HepG2 (cell line): Measurements from ENCODE around the gene PTX4. TPM values are rescaled to one million over a fixed set of nuclear protein-coding genes. Genes with fewer than 3 reads are reported as not detected.
A peak's percentile ranks its signal among the peaks of the same experiment; 100 is the strongest.

Experiments used
- ATAC-seq: fragments of 200-7000 bp; cut with Tn5 transposase; 3 replicates; pipeline ENCODE4 v1.9.1; 2020; ENCODE audit warnings: mild to moderate bottlenecking, moderate library complexity
- BruUV-seq: library from RNA; stranded (reverse); fragments of 400-500 nt; replicated peaks from 2 replicates; lab custom pipeline; 2021; lab: Mats Ljungman, UMichigan
- CTCF ChIA-PET: fragments of 300-600 bp; formaldehyde crosslinking; extraction: SDS; loops from one replicate; lab custom pipeline; 2021; ENCODE audit warnings: low total read pairs, inconsistent platforms, low intra/inter-chr PET ratio; lab: Yijun Ruan, JAX
- POLR2A ChIA-PET: fragments of 350-600 bp; sonication (Branson Sonifier 250); formaldehyde crosslinking; loops from one replicate; lab custom pipeline; 2020; ENCODE audit warnings: antibody characterized with exemption, inconsistent platforms; lab: Yijun Ruan, JAX
- DNase-seq: peaks from one replicate; pipeline ENCODE4 v3.0.0-alpha.2; 2015; ENCODE audit warnings: low spot score
- FAIRE-seq: peaks from 3 replicates; lab custom pipeline; 2011; peaks lifted over from hg19 to GRCh38; lab: Jason Lieb, UNC
- H2AFZ ChIP-seq: one replicate; pipeline ENCODE4 v1.6.1; 2011; ENCODE audit warnings: low read length, inconsistent platforms
- H3K27ac ChIP-seq: fragments of 300-600 bp; 3 replicates; pipeline ENCODE4 v1.8.0; 2011; ENCODE audit warnings: mixed run types, mild to moderate bottlenecking, mixed read lengths, low read length, inconsistent platforms; ENCODE audit not compliant: insufficient read depth; ENCODE audit errors: extremely low read length
- H3K27me3 ChIP-seq, 2 experiments: fragments of 200-600 bp in 1 of 2; 2 replicates in 1 of 2; 3 replicates in 1 of 2; pipeline versions ENCODE4 v1.6.0 to v1.8.0; 2011; ENCODE audit warnings: low read length in 2 of 2, mild to moderate bottlenecking in 2 of 2, moderate library complexity in 2 of 2, inconsistent platforms in 1 of 2; ENCODE audit not compliant: insufficient read depth in 2 of 2, control insufficient read depth in 1 of 2
- H3K36me3 ChIP-seq, 2 experiments: fragments of 200-600 bp in 1 of 2; replicated peaks in 1 of 2; 2 replicates in 1 of 2; 3 replicates in 1 of 2; pipeline versions ENCODE4 v1.5.1 to v1.8.0; 2011; ENCODE audit warnings: low read length in 2 of 2, inconsistent platforms in 1 of 2; ENCODE audit not compliant: insufficient read depth in 2 of 2, control insufficient read depth in 1 of 2
- H3K4me1 ChIP-seq: 2 replicates; pipeline ENCODE4 v1.5.1; 2012; ENCODE audit warnings: low read length, inconsistent platforms; ENCODE audit not compliant: insufficient read depth
- H3K4me2 ChIP-seq: 2 replicates; pipeline ENCODE4 v1.6.0; 2011; ENCODE audit warnings: low read depth, low read length, inconsistent platforms
- H3K4me3 ChIP-seq, 3 experiments: fragments of 200-600 bp in 1 of 3; sonication (generic), shearing (Covaris generic) in 1 of 3; replicated peaks in 1 of 3; 2 replicates each; pipeline ENCODE4 v1.5.1; 2011 to 2016; ENCODE audit warnings: low read length in 3 of 3, inconsistent platforms in 2 of 3, low read depth in 2 of 3, mild to moderate bottlenecking in 2 of 3, control low read depth in 1 of 3, mixed read lengths in 1 of 3; ENCODE audit not compliant: insufficient read depth in 1 of 3
- H3K79me2 ChIP-seq: one replicate; pipeline ENCODE4 v1.6.1; 2011; ENCODE audit warnings: low read length, inconsistent platforms; ENCODE audit not compliant: insufficient read depth
- H3K9ac ChIP-seq: 2 replicates; pipeline ENCODE4 v1.6.0; 2011; ENCODE audit warnings: mild to moderate bottlenecking, low read depth, low read length, inconsistent platforms; ENCODE audit not compliant: insufficient read depth
- H3K9me3 ChIP-seq: 2 replicates; pipeline ENCODE4 v1.5.1; 2012; ENCODE audit warnings: mild to moderate bottlenecking, low read length
- H4K20me1 ChIP-seq: 2 replicates; pipeline ENCODE4 v1.6.0; 2011; ENCODE audit warnings: inconsistent platforms, mild to moderate bottlenecking, low read length, moderate library complexity; ENCODE audit not compliant: insufficient read depth
- BORCS8-MEF2B ChIP-seq: sonication (generic); formaldehyde crosslinking; IDR thresholded peaks from 2 replicates; pipeline ENCODE4 v1.8.0; 2022; ENCODE audit warnings: mild to moderate bottlenecking, missing genetic modification reagents
- HOXA9 ChIP-seq: sonication (generic); formaldehyde crosslinking; IDR thresholded peaks from 2 replicates; pipeline ENCODE4 v1.8.1; 2022; ENCODE audit warnings: missing genetic modification reagents, mild to moderate bottlenecking, moderate library complexity, borderline replicate concordance
- KDM3A ChIP-seq: IDR thresholded peaks from 2 replicates; pipeline ENCODE4 v1.6.1; 2018; ENCODE audit warnings: low read depth, missing compliant biosample characterization
- MLLT10 ChIP-seq: sonication (generic); formaldehyde crosslinking; IDR thresholded peaks from 2 replicates; pipeline ENCODE4 v1.4.0; 2020; ENCODE audit warnings: missing genetic modification reagents
- POGZ ChIP-seq: sonication (generic); formaldehyde crosslinking; IDR thresholded peaks from 2 replicates; pipeline ENCODE4 v1.4.0; 2020; ENCODE audit warnings: mild to moderate bottlenecking, missing genetic modification reagents
- SIX4 ChIP-seq: sonication (generic); formaldehyde crosslinking; IDR thresholded peaks from 2 replicates; pipeline ENCODE4 v1.4.0; 2020; ENCODE audit warnings: missing genetic modification reagents
- SRSF9 ChIP-seq: fragments of 200-400 bp; formaldehyde crosslinking; IDR thresholded peaks from 2 replicates; pipeline ENCODE4 v1.6.1; 2018; ENCODE audit warnings: borderline replicate concordance, mild to moderate bottlenecking, low read depth, low read length; ENCODE audit not compliant: insufficient read depth, poor library complexity, severe bottlenecking
- TEAD3 ChIP-seq: optimal IDR thresholded peaks from 2 replicates; pipeline ENCODE3; 2016; ENCODE audit warnings: borderline replicate concordance
- ZBTB38 ChIP-seq: sonication (generic); formaldehyde crosslinking; IDR thresholded peaks from 2 replicates; pipeline ENCODE4 v1.5.1; 2020; ENCODE audit warnings: mild to moderate bottlenecking, missing genetic modification reagents
- ZEB1 ChIP-seq: IDR thresholded peaks from 2 replicates; pipeline ENCODE4 v1.6.1; 2012; ENCODE audit warnings: mild to moderate bottlenecking, low read depth, inconsistent platforms; ENCODE audit not compliant: insufficient replicate concordance
- ZNF335 ChIP-seq: sonication (generic); formaldehyde crosslinking; IDR thresholded peaks from 2 replicates; pipeline ENCODE4 v1.4.0; 2020; ENCODE audit warnings: missing genetic modification reagents
- ZNF564 ChIP-seq: sonication (generic); formaldehyde crosslinking; IDR thresholded peaks from 2 replicates; pipeline ENCODE4 v1.8.1; 2023; ENCODE audit warnings: mild to moderate bottlenecking, missing genetic modification reagents
- ZNF572 ChIP-seq: sonication (generic); formaldehyde crosslinking; IDR thresholded peaks from 2 replicates; pipeline ENCODE4 v1.5.1; 2020; ENCODE audit warnings: mild to moderate bottlenecking, missing genetic modification reagents
- ZNF598 ChIP-seq: sonication (generic); formaldehyde crosslinking; IDR thresholded peaks from 2 replicates; pipeline ENCODE4 v1.5.1; 2020; ENCODE audit warnings: mild to moderate bottlenecking, missing genetic modification reagents, borderline replicate concordance
- ZNF687 ChIP-seq: sonication (generic); formaldehyde crosslinking; IDR thresholded peaks from 2 replicates; pipeline ENCODE4 v1.5.1; 2020; ENCODE audit warnings: mild to moderate bottlenecking, missing genetic modification reagents, moderate library complexity
- ZNF775 ChIP-seq: sonication (generic); formaldehyde crosslinking; IDR thresholded peaks from 2 replicates; pipeline ENCODE4 v1.4.0; 2020; ENCODE audit warnings: missing genetic modification reagents, mild to moderate bottlenecking, moderate library complexity, borderline replicate concordance
- WGBS: methylation state at CpG from one replicate; pipeline ENCODE4 v1.1.6; 2017; ENCODE audit warnings: low lambda C conversion rate; 5-methylcytosine and 5-hydroxymethylcytosine counted together
- in situ Hi-C: cut with HindIII; loops from 2 replicates; pipeline ENCODE4 v1.10.0; 2017; ENCODE audit warnings: low pct_unique_long_range_greater_than_20kb; ENCODE audit not compliant: extremely low pct_ligation_motif_present
- intact Hi-C: fragments of 100-400 bp; cut with micrococcal nuclease; formaldehyde crosslinking; loops from one replicate; pipeline ENCODE4 v1.10.0; 2022; ENCODE audit not compliant: unreplicated experiment
- polyA plus RNA-seq, 8 experiments: library from polyadenylated mRNA; depleted of rRNA in 3 of 8; stranded (reverse) in 7 of 8; unstranded in 1 of 8; fragments of >200 nt; fragmentation: Illumina TruSeq in 4 of 8; extraction: Trizol in 4 of 8; gene quantifications; 2 replicates each; pipeline versions ENCODE4 v1.2.1 to v1.2.3, GENCODE V29; 2011 to 2016; ENCODE audit warnings: low read depth in 4 of 8, missing spikeins in 1 of 8, mixed read lengths in 1 of 8; ENCODE audit not compliant: insufficient read depth in 1 of 8
- total RNA-seq, 5 experiments: library from RNA; depleted of rRNA; stranded (reverse); fragments of >200 nt; fragmentation: Illumina TruSeq; extraction: Trizol; gene quantifications; 2 replicates each; pipeline ENCODE4 v1.2.3, GENCODE V29; 2016; ENCODE audit warnings: low read depth in 1 of 5
- TF ChIP-seq, protein P1 (sequence below): sonication (generic); formaldehyde crosslinking; IDR thresholded peaks from 2 replicates; pipeline ENCODE4 v1.8.0; 2022; ENCODE audit warnings: missing genetic modification reagents, mild to moderate bottlenecking, borderline replicate concordance
- TF ChIP-seq, protein P2 (sequence below): sonication (generic); formaldehyde crosslinking; IDR thresholded peaks from 2 replicates; pipeline ENCODE4 v1.4.0; 2020; ENCODE audit warnings: mild to moderate bottlenecking, missing genetic modification reagents

Gene PTX4
- total and polyA plus RNA-seq, 2 of the 13 experiments (the other 11 are each of a cell fraction or from before 2014, with no cell fraction given), result 0.04 TPM; not detected in 1

- H3K4me2 ChIP-seq, result peak overlapping the region; percentile 75
- H3K4me3 ChIP-seq, result peak overlapping the region; percentile 24 to 65 (median 24); a peak in 2 of 6 replicates
- WGBS, result 0% methylated on average over 3 of the region's 22 CpGs
- H3K36me3 ChIP-seq, result no peaks in the 10 kb centered on the region
- intact Hi-C loops, result no loop called here
- no peak for FAIRE-seq
- no peaks in the 10 kb centered on the region for H3K9me3 ChIP-seq
- peaks cover 68% of the 10 kb centered on the region for H3K4me1 ChIP-seq
- ATAC-seq, result peak; percentile 38
- ChIA-PET POLR2A (interaction anchor here (1.1 to 2.6 kb wide), 4 partner anchors 17 to 38 kb away, joined by 3 to 19 read pairs (median 4); partner anchors contain the start of gene UQCC4), CTCF (no interaction called here)
- no peaks in the 10 kb centered on the region for H4K20me1 ChIP-seq
- no peaks in the 10 kb centered on the region for H3K79me2 ChIP-seq
- no peak overlapping the region for H2AFZ ChIP-seq
- peak overlapping the region; percentile 15; the same call in 1 of the 2 replicates for H3K9ac ChIP-seq
- peaks cover 6 to 27% of the 10 kb centered on the region in 2 experiments; a peak in 4 of 5 replicates for H3K27me3 ChIP-seq
- no TSS peak for BruUV-seq
- in situ Hi-C loops, result no loop called here
- DNase-seq, result no peak
- H3K27ac ChIP-seq, result no peak overlapping the region
- TF ChIP-seq ZNF572 (CRISPR knock-in tag) (0 out of 2 replicates have a peak, but pooled peaks have one; percentile 26), ZEB1 (no peak), HOXA9 (CRISPR knock-in tag) (no peak), ZNF775 (CRISPR knock-in tag) (no peak), TEAD3 (no peak), ZBTB38 (CRISPR knock-in tag) (0 out of 2 replicates have a peak, but pooled peaks have one; percentile 42), ZNF335 (CRISPR knock-in tag) (no peak), MLLT10 (no peak), ZNF564 (no peak), ZNF598 (CRISPR knock-in tag) (0 out of 2 replicates have a peak, but pooled peaks have one; percentile 18), BORCS8-MEF2B (CRISPR knock-in tag) (no peak), ZNF687 (CRISPR knock-in tag) (peak; percentile 34), POGZ (no peak), SRSF9 (no peak), SIX4 (CRISPR knock-in tag) (no peak), KDM3A (CRISPR knock-in tag) (no peak)
- TF ChIP-seq, protein P1, sequence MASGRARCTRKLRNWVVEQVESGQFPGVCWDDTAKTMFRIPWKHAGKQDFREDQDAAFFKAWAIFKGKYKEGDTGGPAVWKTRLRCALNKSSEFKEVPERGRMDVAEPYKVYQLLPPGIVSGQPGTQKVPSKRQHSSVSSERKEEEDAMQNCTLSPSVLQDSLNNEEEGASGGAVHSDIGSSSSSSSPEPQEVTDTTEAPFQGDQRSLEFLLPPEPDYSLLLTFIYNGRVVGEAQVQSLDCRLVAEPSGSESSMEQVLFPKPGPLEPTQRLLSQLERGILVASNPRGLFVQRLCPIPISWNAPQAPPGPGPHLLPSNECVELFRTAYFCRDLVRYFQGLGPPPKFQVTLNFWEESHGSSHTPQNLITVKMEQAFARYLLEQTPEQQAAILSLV (CRISPR knock-in tag), result no peak
- TF ChIP-seq, protein P2, sequence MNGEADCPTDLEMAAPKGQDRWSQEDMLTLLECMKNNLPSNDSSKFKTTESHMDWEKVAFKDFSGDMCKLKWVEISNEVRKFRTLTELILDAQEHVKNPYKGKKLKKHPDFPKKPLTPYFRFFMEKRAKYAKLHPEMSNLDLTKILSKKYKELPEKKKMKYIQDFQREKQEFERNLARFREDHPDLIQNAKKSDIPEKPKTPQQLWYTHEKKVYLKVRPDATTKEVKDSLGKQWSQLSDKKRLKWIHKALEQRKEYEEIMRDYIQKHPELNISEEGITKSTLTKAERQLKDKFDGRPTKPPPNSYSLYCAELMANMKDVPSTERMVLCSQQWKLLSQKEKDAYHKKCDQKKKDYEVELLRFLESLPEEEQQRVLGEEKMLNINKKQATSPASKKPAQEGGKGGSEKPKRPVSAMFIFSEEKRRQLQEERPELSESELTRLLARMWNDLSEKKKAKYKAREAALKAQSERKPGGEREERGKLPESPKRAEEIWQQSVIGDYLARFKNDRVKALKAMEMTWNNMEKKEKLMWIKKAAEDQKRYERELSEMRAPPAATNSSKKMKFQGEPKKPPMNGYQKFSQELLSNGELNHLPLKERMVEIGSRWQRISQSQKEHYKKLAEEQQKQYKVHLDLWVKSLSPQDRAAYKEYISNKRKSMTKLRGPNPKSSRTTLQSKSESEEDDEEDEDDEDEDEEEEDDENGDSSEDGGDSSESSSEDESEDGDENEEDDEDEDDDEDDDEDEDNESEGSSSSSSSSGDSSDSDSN (CRISPR knock-in tag), result peak; percentile 29; the same call in 1 of the 2 replicates
Observed at GRCh38 chr16:1437606-1438005, 51.1 kb downstream of the PTX4 start.
